HG02981 (cell line): ENCODE data around the gene CLTC.
A peak's percentile ranks its signal among the peaks of the same experiment; 100 is the strongest.
"Not testable (repeated sequence)": the region's sequence is repeated elsewhere in the genome, so short reads cannot be mapped to it uniquely, and the experiment has no call there.

ENCODE experiments used
- ATAC-seq: cut with Tn5 transposase; IDR thresholded peaks from one replicate; pipeline ENCODE4 v1.9.1; 2021; ENCODE audit warnings: mild to moderate bottlenecking, moderate library complexity; ENCODE audit not compliant: unreplicated experiment

Gene CLTC

GRCh38 chr17:59633658-59634359, 14.1 kb downstream of the CLTC start:
- ATAC-seq = no peak

GRCh38 chr17:59634632-59635541, 15.2 kb downstream of the CLTC start:
- ATAC-seq = no peak

- no peak for ATAC-seq
Measured at GRCh38 chr17:59637611-59638310, 18.1 kb downstream of the CLTC start.

- no peak for ATAC-seq
Measured at GRCh38 chr17:59638553-59638952, 18.9 kb downstream of the CLTC start.

GRCh38 chr17:59641799-59642484, 22.2 kb downstream of the CLTC start:
- ATAC-seq = peak; percentile 82

GRCh38 chr17:59642565-59642964, 22.9 kb downstream of the CLTC start:
- ATAC-seq = no peak

- ATAC-seq = no peak
Measured at GRCh38 chr17:59643159-59644140, 23.8 kb downstream of the CLTC start.

GRCh38 chr17:59647288-59647687, 27.6 kb downstream of the CLTC start:
- ATAC-seq = no peak

GRCh38 chr17:59649886-59650285, 30.2 kb downstream of the CLTC start:
- no peak for ATAC-seq

- ATAC-seq = no peak
Measured at GRCh38 chr17:59650642-59651041, 30.9 kb downstream of the CLTC start.

GRCh38 chr17:59651346-59651745, 31.7 kb downstream of the CLTC start:
- ATAC-seq = no peak

GRCh38 chr17:59652119-59652518, 32.4 kb downstream of the CLTC start:
- ATAC-seq = no peak

GRCh38 chr17:59656624-59657023, 36.9 kb downstream of the CLTC start:
- ATAC-seq = not testable (repeated sequence)

- no peak for ATAC-seq
Measured at GRCh38 chr17:59666235-59666634, 46.5 kb downstream of the CLTC start.

GRCh38 chr17:59668816-59669215, 49.1 kb downstream of the CLTC start:
- no peak for ATAC-seq

GRCh38 chr17:59669411-59669810, 49.7 kb downstream of the CLTC start:
- peak; percentile 44 for ATAC-seq

GRCh38 chr17:59669944-59670343, 50.2 kb downstream of the CLTC start:
- no peak for ATAC-seq

GRCh38 chr17:59671386-59671785, 51.7 kb downstream of the CLTC start:
- ATAC-seq = no peak

- no peak for ATAC-seq
Measured at GRCh38 chr17:59675231-59675630, 55.5 kb downstream of the CLTC start.

GRCh38 chr17:59676716-59677115, 57.0 kb downstream of the CLTC start:
- ATAC-seq = no peak
